OCI-LY3 (cell line): ENCODE data around the gene SYT7.
"Not testable (repeated sequence)": the region's sequence is repeated elsewhere in the genome, so short reads cannot be mapped to it uniquely, and the experiment has no call there.

ENCODE experiments used
- H2AFZ ChIP-seq: fragments of 200-600, 300-600 bp; shearing (Covaris generic); 2 replicates; pipeline ENCODE4 v1.6.0; 2014; ENCODE audit warnings: antibody characterized with exemption, low read depth, low read length
- H3K27ac ChIP-seq: fragments of 200-600, 300-600 bp; sonication (generic); 2 replicates; pipeline ENCODE4 v1.5.1; 2014; ENCODE audit warnings: mild to moderate bottlenecking, low read length, moderate library complexity, mixed read lengths
- H3K27me3 ChIP-seq: fragments of 200-600, 300-600 bp; sonication (generic); 2 replicates; pipeline ENCODE4 v1.6.1; 2014; ENCODE audit warnings: low read depth, low read length, mixed read lengths
- H3K36me3 ChIP-seq: fragments of 200-600, 300-600 bp; sonication (generic); replicated peaks from 2 replicates; pipeline ENCODE3; 2014; ENCODE audit warnings: low read depth, low read length, mixed read lengths
- H3K4me1 ChIP-seq: fragments of 300-600, 200-600 bp; sonication (generic); 2 replicates; pipeline ENCODE4 v1.6.1; 2014; ENCODE audit warnings: low read length, mixed read lengths
- H3K4me2 ChIP-seq: fragments of 200-600, 300-600 bp; sonication (generic); 2 replicates; pipeline ENCODE4 v1.6.1; 2014; ENCODE audit warnings: low read length, mixed read lengths
- H3K4me3 ChIP-seq: fragments of 300-600, 200-600 bp; sonication (generic); 2 replicates; pipeline ENCODE4 v1.5.1; 2014; ENCODE audit warnings: antibody characterized with exemption, mild to moderate bottlenecking, low read length, moderate library complexity
- H3K79me2 ChIP-seq: fragments of 300-600, 200-600 bp; shearing (Covaris generic); 2 replicates; pipeline ENCODE4 v1.6.1; 2014; ENCODE audit warnings: mild to moderate bottlenecking, low read length, mixed read lengths
- H3K9ac ChIP-seq: fragments of 300-600, 200-600 bp; shearing (Covaris generic); 2 replicates; pipeline ENCODE4 v1.6.0; 2014; ENCODE audit warnings: mild to moderate bottlenecking, low read length, moderate library complexity
- H3K9me3 ChIP-seq: fragments of 200-600, 300-600 bp; shearing (Covaris generic); 2 replicates; pipeline ENCODE4 v1.6.1; 2014; ENCODE audit warnings: low read length, mixed read lengths; ENCODE audit not compliant: insufficient read depth
- H4K20me1 ChIP-seq: fragments of 200-600, 300-600 bp; sonication (generic); 2 replicates; pipeline ENCODE4 v1.6.1; 2016; ENCODE audit warnings: low read length, mixed read lengths; ENCODE audit not compliant: insufficient read depth
- CTCF ChIP-seq: fragments of 200-600, 300-600 bp; sonication (generic); IDR thresholded peaks from 2 replicates; pipeline ENCODE4 v1.5.1; 2014; ENCODE audit warnings: antibody characterized with exemption, low read length, low read depth
- EZH2phosphoT487 ChIP-seq: fragments of 200-600 bp; shearing (Covaris generic); IDR thresholded peaks from 2 replicates; pipeline ENCODE4 v1.6.1; 2018; ENCODE audit warnings: antibody characterized with exemption, mixed run types, low read depth

SYT7 gene

GRCh38 chr11:61619471-61620226 is 38.8 kb upstream of the SYT7 start:
- no peak overlapping the region for H3K27ac ChIP-seq
- no peaks in the 10 kb centered on the region for H3K79me2 ChIP-seq
- H3K9me3 ChIP-seq, result no peaks in the 10 kb centered on the region
- H3K9ac ChIP-seq, result no peak overlapping the region
- no peak for TF ChIP-seq CTCF
- TF ChIP-seq EZH2phosphoT487, result no peak
- H2AFZ ChIP-seq, result no peak overlapping the region
- H3K36me3 ChIP-seq, result no peaks in the 10 kb centered on the region
- no peaks in the 10 kb centered on the region for H3K4me1 ChIP-seq
- peaks cover 32% of the 10 kb centered on the region for H3K27me3 ChIP-seq
- H3K4me3 ChIP-seq, result no peak overlapping the region
- H4K20me1 ChIP-seq, result no peaks in the 10 kb centered on the region
- no peak overlapping the region for H3K4me2 ChIP-seq

GRCh38 chr11:61618978-61619377 is 38.1 kb upstream of the SYT7 start:
- Histone ChIP-seq H3K9ac (no peak overlapping the region), H3K4me1 (no peaks in the 10 kb centered on the region), H3K27me3 (peaks cover 36% of the 10 kb centered on the region), H2AFZ (no peak overlapping the region), H3K36me3 (no peaks in the 10 kb centered on the region), H3K9me3 (no peaks in the 10 kb centered on the region), H3K27ac (no peak overlapping the region), H3K4me2 (no peak overlapping the region), H3K4me3 (no peak overlapping the region), H4K20me1 (no peaks in the 10 kb centered on the region), H3K79me2 (no peaks in the 10 kb centered on the region)
- TF ChIP-seq CTCF (no peak), EZH2phosphoT487 (no peak)

GRCh38 chr11:61617515-61617914 is 36.6 kb upstream of the SYT7 start:
- no peaks in the 10 kb centered on the region for H3K4me1 ChIP-seq
- H4K20me1 ChIP-seq, result no peaks in the 10 kb centered on the region
- H3K9ac ChIP-seq, result no peak overlapping the region
- peaks cover 41% of the 10 kb centered on the region for H3K27me3 ChIP-seq
- no peak overlapping the region for H3K4me3 ChIP-seq
- no peak overlapping the region for H3K4me2 ChIP-seq
- H3K9me3 ChIP-seq, result no peaks in the 10 kb centered on the region
- H3K79me2 ChIP-seq, result no peaks in the 10 kb centered on the region
- no peaks in the 10 kb centered on the region for H3K36me3 ChIP-seq
- TF ChIP-seq CTCF, result no peak
- TF ChIP-seq EZH2phosphoT487, result no peak
- H2AFZ ChIP-seq, result no peak overlapping the region
- no peak overlapping the region for H3K27ac ChIP-seq

DNA sequence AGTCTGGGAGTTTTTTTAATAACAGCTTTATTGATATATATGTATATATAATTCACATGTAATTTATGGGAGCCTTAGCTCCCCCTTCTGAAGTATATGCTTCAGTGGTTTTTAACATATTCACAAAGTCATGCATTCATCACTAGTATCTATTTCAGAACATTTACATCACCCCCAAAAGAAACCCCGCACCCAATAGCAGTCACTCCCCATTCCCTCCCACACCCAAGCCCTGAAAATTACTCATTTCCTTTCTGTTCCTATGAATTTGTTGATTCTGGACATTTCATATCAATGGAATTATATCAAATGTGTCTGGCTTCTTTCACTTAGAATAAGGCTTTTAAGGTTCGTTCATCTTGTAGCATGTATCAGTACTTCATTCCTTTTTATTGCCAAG is 35.6 kb upstream of the SYT7 start:
- no peak overlapping the region for H3K27ac ChIP-seq

DNA sequence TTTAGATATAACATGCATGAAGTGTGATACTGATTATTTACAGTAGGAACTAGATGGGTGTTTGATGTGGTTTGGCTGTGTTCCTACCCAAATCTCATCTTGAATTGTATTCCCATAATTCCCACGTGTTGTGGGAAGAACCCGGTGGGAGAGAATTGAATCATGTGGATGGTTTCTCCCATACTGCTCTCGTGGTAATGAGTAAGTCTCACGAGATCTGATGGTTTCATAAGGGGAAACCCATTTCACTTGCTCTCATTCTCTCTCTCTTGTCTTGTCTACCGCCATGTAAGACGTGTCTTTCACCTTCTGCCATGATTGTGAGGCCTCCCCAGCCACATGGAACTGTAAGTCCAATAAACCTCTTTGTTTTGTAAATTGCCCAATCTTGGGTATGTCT is 33.9 kb upstream of the SYT7 start:
- not testable (repeated sequence) for H3K4me3 ChIP-seq, H3K4me2 ChIP-seq, H3K9ac ChIP-seq, H2AFZ ChIP-seq, H3K79me2 ChIP-seq, H3K9me3 ChIP-seq, H4K20me1 ChIP-seq, H3K27ac ChIP-seq, H3K4me1 ChIP-seq, H3K36me3 ChIP-seq
- H3K27me3 ChIP-seq, result peaks cover 34% of the 10 kb centered on the region

More for the DNA sequence above, 35.6 kb upstream of the SYT7 start:
- Histone ChIP-seq H4K20me1 (no peaks in the 10 kb centered on the region), H2AFZ (no peak overlapping the region), H3K36me3 (no peaks in the 10 kb centered on the region), H3K4me3 (no peak overlapping the region), H3K4me1 (no peaks in the 10 kb centered on the region), H3K79me2 (no peaks in the 10 kb centered on the region), H3K4me2 (no peak overlapping the region), H3K9ac (no peak overlapping the region), H3K27me3 (peaks cover 40% of the 10 kb centered on the region), H3K9me3 (no peaks in the 10 kb centered on the region)
- no peak for TF ChIP-seq CTCF
- TF ChIP-seq EZH2phosphoT487, result no peak
